K562 (cell line): ENCODE measurements around the gene FXYD1. TPM values are rescaled to one million over a fixed set of nuclear protein-coding genes. Genes with fewer than 3 reads are reported as not detected.

ENCODE experiments used
- C11orf30 ChIP-seq: fragments of 450-650 bp; IDR thresholded peaks from 2 replicates; pipeline ENCODE4 v1.6.1; 2016; ENCODE audit warnings: low read depth, mild to moderate bottlenecking
- CREB1 ChIP-seq, 2 experiments: sonication (generic) in 1 of 2; formaldehyde crosslinking in 1 of 2; IDR thresholded peaks; 2 replicates each; pipeline versions ENCODE4 v1.6.1 to v1.8.0; 2012 to 2022; ENCODE audit warnings: inconsistent platforms in 1 of 2, mild to moderate bottlenecking in 1 of 2, missing genetic modification reagents in 1 of 2, moderate library complexity in 1 of 2
- CTBP1 ChIP-seq: fragments of 450-650 bp; IDR thresholded peaks from 2 replicates; pipeline ENCODE4 v1.6.1; 2016; ENCODE audit warnings: borderline replicate concordance
- ETV1 ChIP-seq: fragments of 450-650 bp; conservative IDR thresholded peaks from 2 replicates; pipeline ENCODE4 v1.6.1; 2016; ENCODE audit warnings: missing genetic modification characterization, control low read depth, low read depth, missing compliant biosample characterization
- ETV5 ChIP-seq: sonication (generic); formaldehyde crosslinking; IDR thresholded peaks from 2 replicates; pipeline ENCODE4 v1.4.0; 2020; ENCODE audit warnings: low read depth, mild to moderate bottlenecking, missing genetic modification reagents
- FOXM1 ChIP-seq, 2 experiments: fragments of 450-650 bp in 1 of 2; sonication (generic) in 1 of 2; formaldehyde crosslinking in 1 of 2; IDR thresholded peaks; 2 replicates each; pipeline versions ENCODE4 v1.6.1 to v1.9.0; 2017 to 2022; ENCODE audit warnings: low read depth in 2 of 2, mild to moderate bottlenecking in 2 of 2, missing genetic modification reagents in 1 of 2, moderate library complexity in 1 of 2
- JUNB ChIP-seq: fragments of 450-650 bp; formaldehyde crosslinking; conservative IDR thresholded peaks from 2 replicates; pipeline ENCODE4 v1.4.0; 2020; ENCODE audit warnings: mild to moderate bottlenecking
- MTA3 ChIP-seq: fragments of 450-650 bp; formaldehyde crosslinking; IDR thresholded peaks from 2 replicates; pipeline ENCODE4 v1.6.1; 2017; ENCODE audit warnings: mild to moderate bottlenecking, borderline replicate concordance
- NCOA1 ChIP-seq: fragments of 450-650 bp; IDR thresholded peaks from 2 replicates; pipeline ENCODE4 v1.6.1; 2016; ENCODE audit warnings: low read depth
- NCOR1 ChIP-seq: fragments of 450-650 bp; IDR thresholded peaks from 2 replicates; pipeline ENCODE4 v1.6.1; 2016; ENCODE audit warnings: mild to moderate bottlenecking, moderate library complexity
- PKNOX1 ChIP-seq: fragments of 450-650 bp; IDR thresholded peaks from 2 replicates; pipeline ENCODE4 v1.6.1; 2016
- POLR2B ChIP-seq: fragments of 450-650 bp; IDR thresholded peaks from 2 replicates; pipeline ENCODE4 v1.6.1; 2018; ENCODE audit warnings: low read depth; ENCODE audit not compliant: partially characterized antibody
- POLR2H ChIP-seq: IDR thresholded peaks from 2 replicates; pipeline ENCODE4 v1.6.1; 2016; ENCODE audit warnings: missing genetic modification characterization, low read depth, mild to moderate bottlenecking, control low read depth, missing compliant biosample characterization, moderate library complexity
- PRPF4 ChIP-seq: fragments of 200-400 bp; formaldehyde crosslinking; IDR thresholded peaks from one replicate; pipeline ENCODE4 v1.6.1; 2017; ENCODE audit warnings: low read length, low read depth, mild to moderate bottlenecking; ENCODE audit not compliant: insufficient read depth, poor library complexity, severe bottlenecking
- SAP30 ChIP-seq: fragments of 200-600 bp; sonication (generic); IDR thresholded peaks from 2 replicates; pipeline ENCODE4 v1.6.1; 2012; ENCODE audit warnings: borderline replicate concordance, low read depth, mild to moderate bottlenecking, moderate library complexity, low read length, control low read depth, inconsistent platforms; ENCODE audit not compliant: insufficient read depth, poor library complexity, severe bottlenecking
- TAL1 ChIP-seq: fragments of 450-650 bp; IDR thresholded peaks from 2 replicates; pipeline ENCODE4 v1.6.1; 2016; ENCODE audit warnings: mild to moderate bottlenecking
- ZNF561 ChIP-seq: fragments of 450-650 bp; formaldehyde crosslinking; conservative IDR thresholded peaks from 2 replicates; pipeline ENCODE4 v1.4.0; 2020; ENCODE audit warnings: mild to moderate bottlenecking, moderate library complexity
- ZNF644 ChIP-seq: fragments of 200-800 bp; sonication (Bioruptor generic); IDR thresholded peaks from 2 replicates; pipeline ENCODE4 v1.6.1; 2016; ENCODE audit warnings: low read depth, missing genetic modification characterization, missing compliant biosample characterization
- polyA plus RNA-seq, 8 experiments: library from polyadenylated mRNA; depleted of rRNA in 4 of 8; stranded (reverse) in 5 of 8; unstranded in 3 of 8; fragments of >200 nt; fragmentation: Nextera tagmentation in 2 of 8; fragmentation: Illumina TruSeq in 1 of 8; extraction: Ambion mirVana in 2 of 8; extraction: Trizol in 1 of 8; gene quantifications; 2 replicates each; pipeline versions ENCODE4 v1.2.1 to v1.2.3, GENCODE V29; 2011 to 2014; ENCODE audit warnings: inconsistent platforms in 1 of 8, missing spikeins in 1 of 8
- total RNA-seq, 7 experiments: library from RNA; depleted of rRNA in 6 of 7; stranded (reverse); fragments of >200 nt in 6 of 7; fragmentation: Illumina TruSeq in 2 of 7; extraction: Trizol in 2 of 7; gene quantifications; 2 replicates each; pipeline versions ENCODE4 v1.2.1 to v1.2.3, GENCODE V29; 2011 to 2021; ENCODE audit warnings: low replicate concordance in 1 of 7
- TF ChIP-seq, protein P1 (sequence below): fragments of 450-650 bp; IDR thresholded peaks from 2 replicates; pipeline ENCODE4 v1.6.1; 2017; ENCODE audit warnings: antibody characterized with exemption, mild to moderate bottlenecking
- TF ChIP-seq, protein P2 (sequence below): fragments of 450-650 bp; formaldehyde crosslinking; IDR thresholded peaks from 2 replicates; pipeline ENCODE4 v1.4.0; 2020; ENCODE audit warnings: mild to moderate bottlenecking

FXYD1 gene
- total and polyA plus RNA-seq, 9 of the 15 experiments (the other 6 are each of a cell fraction or from before 2014, with no cell fraction given): 0.40 to 3.2 (median 1.8) TPM; not detected in 3

DNA sequence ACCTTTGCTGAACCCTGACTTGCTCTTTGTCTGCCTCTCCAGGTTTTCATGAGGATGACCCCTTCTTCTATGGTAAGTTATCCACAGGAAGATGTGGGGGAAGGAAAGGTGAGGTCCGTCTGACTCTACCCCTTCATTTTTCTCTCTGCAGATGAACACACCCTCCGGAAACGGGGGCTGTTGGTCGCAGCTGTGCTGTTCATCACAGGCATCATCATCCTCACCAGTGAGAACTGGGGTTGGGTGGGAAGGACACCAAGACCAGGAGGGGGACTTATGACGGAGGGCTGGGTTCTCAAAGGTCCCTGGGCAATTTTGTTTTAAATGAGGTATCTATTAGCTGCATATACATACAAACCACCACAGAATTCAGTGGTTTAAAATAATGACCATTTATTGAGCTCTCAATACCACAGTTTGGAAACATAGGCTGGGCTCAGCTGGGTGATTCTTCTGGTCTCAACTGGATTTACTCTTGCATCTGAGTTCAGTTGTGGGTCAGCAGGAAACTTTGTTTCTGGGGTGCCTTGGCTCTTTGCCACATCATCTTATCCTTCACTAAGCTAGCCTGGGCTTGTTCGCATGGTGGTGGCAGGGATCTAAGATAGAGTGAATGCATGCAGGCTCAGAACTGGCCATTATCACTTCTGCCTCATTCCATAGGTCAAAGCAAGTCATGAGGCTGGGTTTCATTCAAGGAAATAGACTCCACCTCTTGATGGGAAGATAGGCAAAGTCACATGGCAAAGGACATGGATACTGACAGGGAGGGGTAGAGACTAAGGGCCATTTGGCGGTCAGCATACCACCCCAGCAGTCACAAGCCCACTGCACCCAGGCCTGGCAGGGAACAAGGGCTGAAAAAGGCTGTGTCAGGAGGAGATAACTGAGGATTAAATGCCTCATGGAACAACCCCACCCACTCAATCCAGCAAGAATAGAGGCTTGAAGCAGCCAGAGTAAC is 27.8 kb downstream of the FXYD1 start (continued):
- TF ChIP-seq PKNOX1 (peak; percentile 74), TAL1 (peak; percentile 56; the same call in 1 of the 2 replicates), JUNB (CRISPR knock-in tag) (no peak), SAP30 (peak; percentile 18), FOXM1 (IDR thresholded peaks at IDR 0.05; ENCODE audit: low read depth) (no peak), FOXM1 (CRISPR knock-in tag; IDR thresholded peaks at IDR 0.05; ENCODE audit: low read depth) (no peak), NCOA1 (peak; percentile 57; the same call in 1 of the 2 replicates), PRPF4 (no peak), ETV5 (no peak), C11orf30 (peak; percentile 41), POLR2B (no peak), NCOR1 (peak; percentile 84), ZNF644 (tag) (peak; percentile 32; the same call in 1 of the 2 replicates), CREB1 (IDR thresholded peaks at IDR 0.05) (no peak), CREB1 (CRISPR knock-in tag; IDR thresholded peaks at IDR 0.05) (peak; percentile 24; the same call in 1 of the 2 replicates), ETV1 (tag) (no peak), CTBP1 (peak; percentile 56; the same call in 1 of the 2 replicates), ZNF561 (CRISPR knock-in tag) (no peak), POLR2H (tag) (peak; percentile 22; the same call in 1 of the 2 replicates), MTA3 (peak; percentile 48)
- TF ChIP-seq, protein P1, sequence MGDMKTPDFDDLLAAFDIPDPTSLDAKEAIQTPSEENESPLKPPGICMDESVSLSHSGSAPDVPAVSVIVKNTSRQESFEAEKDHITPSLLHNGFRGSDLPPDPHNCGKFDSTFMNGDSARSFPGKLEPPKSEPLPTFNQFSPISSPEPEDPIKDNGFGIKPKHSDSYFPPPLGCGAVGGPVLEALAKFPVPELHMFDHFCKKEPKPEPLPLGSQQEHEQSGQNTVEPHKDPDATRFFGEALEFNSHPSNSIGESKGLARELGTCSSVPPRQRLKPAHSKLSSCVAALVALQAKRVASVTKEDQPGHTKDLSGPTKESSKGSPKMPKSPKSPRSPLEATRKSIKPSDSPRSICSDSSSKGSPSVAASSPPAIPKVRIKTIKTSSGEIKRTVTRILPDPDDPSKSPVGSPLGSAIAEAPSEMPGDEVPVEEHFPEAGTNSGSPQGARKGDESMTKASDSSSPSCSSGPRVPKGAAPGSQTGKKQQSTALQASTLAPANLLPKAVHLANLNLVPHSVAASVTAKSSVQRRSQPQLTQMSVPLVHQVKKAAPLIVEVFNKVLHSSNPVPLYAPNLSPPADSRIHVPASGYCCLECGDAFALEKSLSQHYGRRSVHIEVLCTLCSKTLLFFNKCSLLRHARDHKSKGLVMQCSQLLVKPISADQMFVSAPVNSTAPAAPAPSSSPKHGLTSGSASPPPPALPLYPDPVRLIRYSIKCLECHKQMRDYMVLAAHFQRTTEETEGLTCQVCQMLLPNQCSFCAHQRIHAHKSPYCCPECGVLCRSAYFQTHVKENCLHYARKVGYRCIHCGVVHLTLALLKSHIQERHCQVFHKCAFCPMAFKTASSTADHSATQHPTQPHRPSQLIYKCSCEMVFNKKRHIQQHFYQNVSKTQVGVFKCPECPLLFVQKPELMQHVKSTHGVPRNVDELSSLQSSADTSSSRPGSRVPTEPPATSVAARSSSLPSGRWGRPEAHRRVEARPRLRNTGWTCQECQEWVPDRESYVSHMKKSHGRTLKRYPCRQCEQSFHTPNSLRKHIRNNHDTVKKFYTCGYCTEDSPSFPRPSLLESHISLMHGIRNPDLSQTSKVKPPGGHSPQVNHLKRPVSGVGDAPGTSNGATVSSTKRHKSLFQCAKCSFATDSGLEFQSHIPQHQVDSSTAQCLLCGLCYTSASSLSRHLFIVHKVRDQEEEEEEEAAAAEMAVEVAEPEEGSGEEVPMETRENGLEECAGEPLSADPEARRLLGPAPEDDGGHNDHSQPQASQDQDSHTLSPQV: peak; percentile 83
- TF ChIP-seq, protein P2, sequence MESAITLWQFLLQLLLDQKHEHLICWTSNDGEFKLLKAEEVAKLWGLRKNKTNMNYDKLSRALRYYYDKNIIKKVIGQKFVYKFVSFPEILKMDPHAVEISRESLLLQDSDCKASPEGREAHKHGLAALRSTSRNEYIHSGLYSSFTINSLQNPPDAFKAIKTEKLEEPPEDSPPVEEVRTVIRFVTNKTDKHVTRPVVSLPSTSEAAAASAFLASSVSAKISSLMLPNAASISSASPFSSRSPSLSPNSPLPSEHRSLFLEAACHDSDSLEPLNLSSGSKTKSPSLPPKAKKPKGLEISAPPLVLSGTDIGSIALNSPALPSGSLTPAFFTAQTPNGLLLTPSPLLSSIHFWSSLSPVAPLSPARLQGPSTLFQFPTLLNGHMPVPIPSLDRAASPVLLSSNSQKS (CRISPR knock-in tag): no peak
